Smooth muscle cell of the brain vasculature (primary cell): ENCODE results near the gene MAT2A.
"Not testable (repeated sequence)": the region's sequence is repeated elsewhere in the genome, so short reads cannot be mapped to it uniquely, and the experiment has no call there.

Experiments
- DNase-seq: peaks from one replicate; pipeline ENCODE4 v3.0.0-alpha.2; 2012; ENCODE audit warnings: low read depth, low spot score

MAT2A gene

DNA sequence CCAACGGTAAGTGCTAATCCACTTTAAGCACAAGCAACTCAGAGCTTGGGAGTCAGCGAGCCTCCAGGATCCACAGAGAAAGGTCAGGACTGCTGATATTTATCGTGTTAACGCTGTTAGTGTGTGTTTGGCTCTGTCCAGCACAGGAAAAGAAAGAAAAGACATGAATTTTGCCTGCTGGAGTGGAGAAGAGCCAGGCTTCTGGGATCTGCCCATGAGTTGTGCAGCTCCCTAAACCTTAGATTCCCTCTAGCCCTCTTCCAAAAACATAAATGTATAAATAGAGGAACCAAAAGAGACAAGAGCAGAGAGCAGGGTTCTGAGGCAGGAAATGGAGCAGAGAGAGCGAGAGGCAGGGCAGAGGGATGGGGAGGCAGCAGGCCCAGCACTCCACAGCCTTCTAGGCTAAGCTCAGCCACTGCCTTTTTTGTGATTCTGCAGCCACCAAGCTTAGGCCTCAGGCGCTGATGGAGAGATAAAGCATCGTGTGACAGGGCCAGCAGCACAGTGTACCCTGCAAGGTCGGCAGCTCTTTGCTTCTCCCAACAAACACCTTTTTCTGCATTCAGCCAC, 14.5 kb upstream of the MAT2A start:
- no peak for DNase-seq

DNA sequence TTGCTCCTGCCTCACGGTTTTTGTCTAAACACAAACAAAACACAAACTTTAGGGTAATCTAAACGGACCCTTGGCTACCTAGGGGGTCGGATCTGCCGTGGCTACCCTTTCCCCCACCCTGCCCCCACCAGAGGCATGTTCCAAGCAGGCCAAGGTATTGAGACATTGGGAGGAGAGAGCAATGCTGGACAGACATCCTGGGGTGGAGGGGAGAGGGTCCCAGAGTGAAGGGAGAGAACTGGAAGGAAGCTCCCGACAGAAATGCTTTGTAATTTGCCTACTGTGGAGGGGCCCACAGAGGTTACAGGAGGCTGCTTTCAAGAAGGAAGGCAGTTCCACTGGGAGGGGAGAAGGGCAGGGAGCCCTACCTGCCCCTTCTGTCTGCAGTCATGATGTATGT, 13.9 kb upstream of the MAT2A start:
- no peak for DNase-seq

DNA sequence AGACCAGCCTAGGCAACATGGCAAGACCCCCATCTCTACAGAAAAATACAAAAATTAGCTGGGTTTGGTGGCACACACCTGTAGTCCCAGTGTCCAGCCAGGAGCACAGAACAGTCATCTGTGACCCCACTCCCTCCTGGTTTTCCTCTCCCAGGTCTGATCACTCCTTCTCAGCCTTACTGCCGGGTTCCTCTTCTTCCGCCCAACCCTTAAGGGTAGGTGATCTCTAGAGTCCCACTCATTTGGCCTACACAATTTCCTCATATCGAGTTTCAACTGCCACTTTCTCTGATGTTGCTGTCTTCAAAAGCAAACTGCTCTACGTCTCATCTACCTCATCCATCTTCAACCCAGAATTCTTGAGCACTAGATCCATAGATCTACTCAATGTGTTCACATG, 13.4 kb upstream of the MAT2A start:
- no peak for DNase-seq

DNA sequence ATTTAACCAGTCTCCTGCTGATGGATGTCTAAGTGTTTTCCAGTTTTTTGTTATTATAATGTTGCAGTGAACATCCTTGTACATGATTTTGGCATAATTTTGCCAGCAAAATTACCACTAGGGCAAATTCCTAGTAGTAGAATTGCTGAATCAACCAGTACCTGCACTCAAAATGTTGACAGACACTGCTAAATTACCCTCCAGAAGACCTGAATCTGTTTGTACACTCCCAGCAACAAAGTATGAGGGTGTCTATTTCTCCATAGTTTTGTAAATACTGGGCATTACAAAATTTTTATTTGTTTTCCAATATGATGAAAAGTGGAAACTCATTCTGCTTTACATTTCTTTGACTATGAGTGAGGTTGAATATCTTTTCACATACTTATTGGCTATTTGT, 11.2 kb upstream of the MAT2A start:
- DNase-seq, result no peak

DNA sequence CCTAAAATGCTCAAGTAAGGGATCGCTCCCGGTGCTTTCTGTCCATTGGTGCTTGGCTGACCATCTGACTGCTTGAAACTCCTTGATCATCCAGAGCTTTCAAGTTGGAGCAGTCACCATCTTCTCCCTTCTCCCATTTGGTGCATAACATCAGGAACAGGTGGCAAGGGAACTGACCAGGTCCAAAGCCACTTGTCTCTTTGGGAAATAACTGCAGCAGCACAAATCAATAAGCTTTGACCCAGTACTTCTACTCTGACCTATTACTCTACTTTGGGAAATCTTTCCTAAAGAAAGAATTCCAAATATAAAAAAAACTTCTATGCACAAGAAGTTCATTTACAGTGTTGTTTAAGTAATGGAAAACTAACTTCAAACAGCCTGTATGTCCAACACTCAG, 10.6 kb upstream of the MAT2A start:
- no peak for DNase-seq

DNA sequence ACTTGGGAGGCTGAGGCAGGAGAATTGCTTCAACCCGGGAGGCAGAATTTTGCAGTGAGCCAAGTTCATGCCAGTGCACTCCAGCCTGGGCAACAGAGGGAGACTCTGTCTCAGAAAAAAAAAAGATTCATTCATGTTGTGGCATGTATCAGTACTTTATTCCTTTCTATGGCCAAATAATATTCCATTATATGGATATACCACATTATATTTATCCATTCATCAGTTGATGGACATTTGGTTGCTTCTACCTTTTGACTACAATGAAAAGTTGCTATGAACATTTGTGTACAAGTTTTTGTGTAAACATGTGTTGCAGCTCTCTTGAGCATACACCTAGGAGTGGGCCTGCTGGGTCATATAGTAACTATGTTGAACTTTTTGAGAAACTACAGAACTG, 9.2 kb upstream of the MAT2A start:
- no peak for DNase-seq

DNA sequence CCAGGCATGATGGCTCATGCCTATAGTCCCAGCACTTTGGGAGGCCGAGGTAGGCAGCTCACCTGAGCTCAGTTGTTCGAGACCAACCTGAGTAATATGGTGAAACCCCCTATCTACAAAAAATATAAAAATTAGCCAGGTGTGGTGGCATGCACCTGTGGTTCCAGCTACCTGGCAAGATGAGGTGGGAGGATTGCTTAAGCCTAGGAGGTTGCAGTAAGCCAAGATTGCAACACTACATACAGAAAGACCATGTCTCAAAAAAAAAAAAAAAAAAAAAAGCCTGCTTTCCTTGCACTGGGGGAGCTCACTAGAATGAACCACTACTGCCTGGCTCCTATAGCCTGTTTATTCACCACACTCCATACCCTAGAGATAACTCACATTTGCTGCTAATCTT, 7.4 kb upstream of the MAT2A start:
- no peak for DNase-seq

DNA sequence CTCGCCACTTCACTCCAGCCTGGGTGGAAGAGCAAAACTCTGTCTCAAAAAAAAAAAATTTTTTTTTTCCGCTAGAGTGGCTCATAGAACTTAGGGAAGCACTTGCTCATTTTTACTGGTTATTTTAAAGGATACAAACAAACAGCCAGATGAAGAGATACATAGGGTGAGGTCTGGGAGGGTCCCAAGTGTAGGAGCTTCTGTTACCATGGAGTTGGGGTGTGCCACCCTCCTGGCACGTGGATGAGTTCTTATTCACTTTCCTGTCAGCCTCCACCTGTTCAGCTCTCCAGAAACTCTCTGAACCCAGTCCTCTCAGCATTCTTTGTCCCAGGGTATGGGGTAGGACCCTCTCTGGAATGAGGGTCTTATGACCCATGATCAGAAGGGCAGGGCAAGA, 4.9 kb upstream of the MAT2A start:
- DNase-seq, result no peak

DNA sequence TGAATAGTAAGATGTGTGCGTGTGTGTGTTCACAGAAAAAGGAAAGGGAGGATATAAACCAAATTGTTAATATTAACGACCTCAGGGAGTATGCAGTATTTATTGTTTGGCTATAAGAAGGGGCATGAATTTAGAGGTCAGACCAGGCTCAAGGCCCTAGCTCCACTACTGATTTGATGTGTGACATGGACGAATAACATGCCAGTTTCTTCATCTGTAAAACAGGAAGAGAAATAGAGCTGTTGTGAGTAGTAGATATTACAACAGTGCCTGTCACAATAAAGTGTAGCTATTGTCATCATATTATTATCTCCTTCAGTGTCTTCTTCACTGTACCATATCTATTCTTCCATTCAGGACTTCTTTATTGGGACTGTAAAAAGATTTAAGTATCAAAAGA, 4.1 kb upstream of the MAT2A start:
- DNase-seq, result no peak

DNA sequence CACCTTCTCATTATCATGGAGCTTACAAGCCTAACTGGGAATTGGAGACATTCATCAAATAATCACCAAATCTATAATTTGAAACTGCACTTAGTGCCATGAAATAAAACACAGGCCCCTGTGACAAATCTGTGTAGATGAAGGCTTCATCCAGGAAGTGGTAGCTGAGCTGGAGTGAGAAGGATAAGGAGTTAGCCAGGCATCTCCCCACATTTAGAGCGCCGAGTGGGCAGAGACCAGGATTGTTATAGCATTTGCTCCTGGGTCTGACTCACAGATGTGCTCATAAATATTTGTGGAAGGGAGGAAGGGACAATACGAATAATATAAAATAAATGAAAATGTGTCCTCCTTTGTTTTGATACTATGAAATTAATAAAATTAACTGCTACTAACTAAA, 2.5 kb upstream of the MAT2A start:
- DNase-seq, result no peak

DNA sequence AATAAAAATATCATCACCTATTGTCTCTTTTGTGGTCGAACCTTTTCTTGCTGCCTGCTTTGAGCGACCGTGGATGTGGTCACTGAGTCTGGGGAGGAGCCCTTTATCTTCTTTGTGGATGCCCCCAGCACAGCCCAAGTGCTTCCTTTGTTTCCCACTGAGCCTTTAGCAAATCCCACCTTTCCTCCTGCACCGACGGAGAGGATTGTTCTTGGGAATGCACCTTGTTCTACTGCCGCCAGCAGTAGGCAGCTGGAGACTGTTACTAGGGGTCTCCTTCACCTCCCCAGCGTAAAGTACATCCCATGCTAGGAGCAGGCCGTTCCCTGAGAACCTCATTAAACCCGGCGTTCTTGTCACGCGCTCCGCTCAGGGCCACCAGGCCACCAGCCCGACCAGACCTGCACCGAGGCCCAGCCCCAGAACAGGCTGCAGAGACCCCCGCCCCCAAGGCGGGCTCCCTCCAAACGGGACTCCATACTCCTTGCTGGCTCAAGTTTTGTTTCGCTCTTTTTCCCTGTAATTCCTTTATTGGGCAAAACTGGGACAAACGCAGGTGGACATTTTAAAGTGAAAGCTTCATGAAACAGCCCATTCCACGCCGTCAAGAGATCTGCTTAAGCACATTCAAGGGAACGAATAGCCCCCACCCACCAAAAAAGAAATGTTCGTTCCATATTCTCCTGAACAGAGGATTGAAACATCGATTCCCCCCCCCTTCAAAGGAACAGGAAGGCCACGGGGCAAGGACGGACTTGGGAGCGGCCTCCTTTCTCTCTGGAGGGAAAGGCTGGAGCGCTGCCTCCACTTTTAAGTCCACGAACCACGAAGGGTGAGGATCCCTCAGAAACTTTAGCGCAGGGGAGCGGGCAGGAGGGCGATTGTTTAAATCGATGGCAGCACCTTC, 1.1 kb upstream of the MAT2A start:
- no peak for DNase-seq

DNA sequence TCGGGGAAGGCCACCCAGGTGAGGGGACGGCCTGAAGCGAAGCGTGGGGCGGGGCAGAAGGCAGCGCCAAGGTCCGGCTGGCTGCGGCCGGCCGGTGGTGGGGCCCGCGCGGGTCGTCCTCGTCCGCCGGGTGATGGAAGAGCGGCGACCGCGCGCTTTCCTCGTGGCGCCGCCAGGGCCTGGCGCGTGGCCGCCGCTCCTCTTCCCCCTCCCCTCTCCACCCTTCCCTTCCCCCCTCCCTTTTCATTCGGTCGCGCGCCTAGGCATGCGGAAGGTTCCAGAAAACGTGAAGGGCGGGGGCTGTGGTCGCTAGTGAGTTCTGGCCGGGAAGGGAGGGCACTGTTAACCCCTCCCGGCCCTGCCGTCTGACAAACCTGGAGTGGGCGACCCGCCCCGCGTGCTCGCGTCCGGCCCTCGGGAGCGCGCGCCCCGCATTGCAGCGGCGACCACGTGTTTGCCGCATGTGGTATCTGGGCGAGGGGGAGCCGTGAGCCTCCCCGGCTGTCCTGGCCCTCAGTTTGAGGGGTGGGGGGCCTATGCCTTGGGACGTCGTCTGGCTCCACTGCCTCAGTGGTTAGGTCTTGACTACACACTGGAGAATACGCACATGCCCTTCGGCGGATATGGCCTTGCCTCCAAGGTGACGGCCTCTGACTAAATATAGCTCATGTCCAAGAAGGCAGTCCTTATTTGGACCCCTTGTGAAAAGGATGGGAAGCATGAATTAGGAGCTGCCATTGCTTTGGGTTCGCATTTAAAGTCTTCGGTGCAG, 579 bp downstream of the MAT2A start:
- no peak for DNase-seq

DNA sequence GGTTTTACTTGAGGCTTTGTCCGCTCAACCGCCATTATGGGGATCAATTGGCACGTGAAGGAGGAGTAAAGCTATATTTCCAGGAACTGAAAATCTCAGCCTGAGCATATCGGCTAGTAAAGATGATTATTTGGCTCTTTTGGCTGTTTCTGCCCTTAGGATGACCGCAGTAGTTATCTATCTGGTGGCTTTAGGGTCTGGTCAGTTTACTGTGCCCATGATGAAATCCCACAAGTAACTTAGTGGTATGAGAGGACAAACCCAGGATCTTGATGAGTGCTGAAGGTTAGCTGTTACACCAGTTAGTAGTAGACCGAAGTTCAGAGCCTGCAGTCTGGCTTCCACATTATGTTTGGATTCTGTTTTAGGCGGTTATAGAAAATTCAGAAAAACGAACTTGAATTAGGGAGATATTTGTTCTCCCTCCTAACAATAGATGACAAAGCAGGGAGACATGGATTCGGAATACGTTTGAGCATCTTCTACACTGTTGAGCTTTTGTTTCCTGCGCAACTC, 1.2 kb downstream of the MAT2A start:
- no peak for DNase-seq

DNA sequence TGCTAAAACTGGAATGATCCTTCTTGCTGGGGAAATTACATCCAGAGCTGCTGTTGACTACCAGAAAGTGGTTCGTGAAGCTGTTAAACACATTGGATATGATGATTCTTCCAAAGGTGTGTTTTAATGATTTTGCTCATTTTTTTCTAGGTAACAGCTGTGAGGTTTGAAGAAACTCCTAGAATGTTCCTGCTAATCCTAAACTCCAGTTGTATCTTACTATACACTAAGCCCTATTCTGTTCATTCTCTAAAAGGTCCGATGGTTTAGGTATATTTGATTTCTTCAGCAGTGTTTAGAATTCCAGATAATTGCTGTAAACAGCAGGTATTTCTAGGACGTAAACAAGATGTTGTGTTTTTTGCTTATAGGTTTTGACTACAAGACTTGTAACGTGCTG, 2.3 kb downstream of the MAT2A start:
- DNase-seq, result no peak

DNA sequence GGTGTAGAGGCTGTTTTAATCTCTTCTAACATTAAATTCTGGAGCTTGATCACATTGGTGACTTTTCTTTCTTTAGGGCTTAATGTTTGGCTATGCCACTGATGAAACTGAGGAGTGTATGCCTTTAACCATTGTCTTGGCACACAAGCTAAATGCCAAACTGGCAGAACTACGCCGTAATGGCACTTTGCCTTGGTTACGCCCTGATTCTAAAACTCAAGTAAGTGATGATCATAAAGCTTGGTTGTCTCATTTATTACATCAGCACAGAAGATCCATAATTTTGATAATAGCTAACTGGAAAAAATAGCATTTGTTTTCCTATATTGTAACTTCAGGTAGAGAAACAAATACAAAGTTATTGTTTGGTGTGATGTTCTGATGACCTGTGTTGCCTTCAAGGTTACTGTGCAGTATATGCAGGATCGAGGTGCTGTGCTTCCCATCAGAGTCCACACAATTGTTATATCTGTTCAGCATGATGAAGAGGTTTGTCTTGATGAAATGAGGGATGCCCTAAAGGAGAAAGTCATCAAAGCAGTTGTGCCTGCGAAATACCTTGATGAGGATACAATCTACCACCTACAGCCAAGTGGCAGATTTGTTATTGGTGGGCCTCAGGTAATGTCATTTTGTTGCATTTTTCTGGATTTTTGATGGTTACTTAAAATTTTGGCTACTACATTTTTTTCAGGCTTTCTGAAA, 2.9 kb downstream of the MAT2A start:
- DNase-seq, result no peak

DNA sequence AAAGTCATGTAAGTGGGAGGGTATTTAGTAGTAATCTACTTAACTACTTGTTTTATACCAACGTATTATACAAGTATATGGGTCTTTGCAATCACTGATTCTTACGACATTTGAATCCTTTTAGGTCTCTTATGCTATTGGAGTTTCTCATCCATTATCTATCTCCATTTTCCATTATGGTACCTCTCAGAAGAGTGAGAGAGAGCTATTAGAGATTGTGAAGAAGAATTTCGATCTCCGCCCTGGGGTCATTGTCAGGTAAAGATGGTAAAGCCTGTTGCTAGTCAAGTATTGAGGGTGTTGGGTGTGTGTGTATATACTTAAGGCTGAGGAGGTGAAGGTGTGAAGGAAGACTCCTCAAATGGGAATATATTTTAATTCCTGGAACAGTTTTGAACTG, 3.8 kb downstream of the MAT2A start:
- no peak for DNase-seq

DNA sequence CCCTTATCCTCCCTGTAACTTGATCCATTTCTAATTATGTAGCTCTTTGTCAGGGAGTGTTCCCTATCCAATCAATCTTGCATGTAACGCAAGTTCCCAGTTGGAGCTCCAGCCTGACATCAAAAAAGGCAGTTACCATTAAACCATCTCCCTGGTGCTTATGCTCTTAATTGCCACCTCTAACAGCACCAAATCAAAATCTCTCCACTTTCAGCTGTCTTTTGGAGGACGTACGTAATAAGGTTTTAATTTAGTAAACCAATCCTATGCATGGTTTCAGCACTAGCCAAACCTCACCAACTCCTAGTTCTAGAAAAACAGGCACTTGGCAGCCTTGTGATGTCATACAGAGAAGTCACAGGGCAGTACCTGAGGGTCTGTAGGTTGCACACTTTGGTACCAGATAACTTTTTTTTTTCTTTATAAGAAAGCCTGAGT, 5.3 kb downstream of the MAT2A start:
- not testable (repeated sequence) for DNase-seq

DNA sequence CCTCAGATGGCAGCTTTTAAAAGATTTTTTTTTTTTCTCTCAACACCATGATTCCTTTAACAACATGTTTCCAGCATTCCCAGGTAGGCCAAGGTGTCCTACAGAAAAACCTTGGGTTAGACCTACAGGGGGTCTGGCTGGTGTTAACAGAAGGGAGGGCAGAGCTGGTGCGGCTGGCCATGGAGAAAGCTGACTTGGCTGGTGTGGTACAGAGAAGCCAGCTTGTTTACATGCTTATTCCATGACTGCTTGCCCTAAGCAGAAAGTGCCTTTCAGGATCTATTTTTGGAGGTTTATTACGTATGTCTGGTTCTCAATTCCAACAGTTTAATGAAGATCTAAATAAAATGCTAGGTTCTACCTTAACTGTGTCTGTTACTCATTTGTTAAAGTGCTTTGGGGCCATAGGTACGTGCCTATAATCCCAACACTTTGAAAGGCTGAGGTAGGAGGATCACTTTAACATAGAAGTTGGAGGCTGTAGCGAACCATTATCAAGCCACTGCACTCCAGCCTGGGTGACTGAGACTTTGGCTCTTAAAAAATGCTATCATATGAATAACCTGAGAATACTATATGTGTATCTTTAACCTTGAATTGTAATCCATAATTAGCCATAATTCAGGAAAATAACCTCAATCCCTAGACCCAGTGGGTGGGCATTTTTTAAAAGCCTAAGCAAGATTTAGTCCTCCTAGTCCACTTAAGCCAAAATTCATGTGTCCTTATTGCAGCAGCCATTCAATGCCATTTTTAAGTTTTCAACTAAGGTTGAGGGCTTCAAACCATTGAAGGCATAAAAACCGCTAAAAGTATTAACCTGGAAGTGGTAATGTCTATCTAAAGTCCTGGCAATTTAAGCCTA, 6.2 kb downstream of the MAT2A start:
- DNase-seq, result not testable (repeated sequence)

DNA sequence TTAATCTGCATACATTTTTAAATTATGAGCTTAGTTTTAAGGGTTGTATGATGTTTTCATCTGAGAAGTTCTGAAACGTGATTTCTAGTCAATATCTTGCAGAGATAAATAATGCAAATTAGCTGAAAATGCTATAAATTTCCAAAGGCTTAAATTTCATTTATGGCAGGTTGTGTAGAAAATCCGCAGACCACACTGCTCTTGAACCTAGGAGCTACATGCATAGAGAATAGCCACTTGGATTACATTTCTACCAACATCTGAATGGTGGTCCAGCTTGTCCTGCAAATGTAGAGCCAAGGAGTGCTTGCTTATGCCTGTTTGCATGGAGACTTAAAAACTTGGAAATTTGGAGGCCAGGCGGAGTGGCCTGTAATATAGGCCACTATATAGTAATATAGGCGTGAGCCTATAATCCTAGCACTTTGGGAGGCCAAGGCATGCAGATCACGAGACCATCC, 6.8 kb downstream of the MAT2A start:
- DNase-seq, result no peak

DNA sequence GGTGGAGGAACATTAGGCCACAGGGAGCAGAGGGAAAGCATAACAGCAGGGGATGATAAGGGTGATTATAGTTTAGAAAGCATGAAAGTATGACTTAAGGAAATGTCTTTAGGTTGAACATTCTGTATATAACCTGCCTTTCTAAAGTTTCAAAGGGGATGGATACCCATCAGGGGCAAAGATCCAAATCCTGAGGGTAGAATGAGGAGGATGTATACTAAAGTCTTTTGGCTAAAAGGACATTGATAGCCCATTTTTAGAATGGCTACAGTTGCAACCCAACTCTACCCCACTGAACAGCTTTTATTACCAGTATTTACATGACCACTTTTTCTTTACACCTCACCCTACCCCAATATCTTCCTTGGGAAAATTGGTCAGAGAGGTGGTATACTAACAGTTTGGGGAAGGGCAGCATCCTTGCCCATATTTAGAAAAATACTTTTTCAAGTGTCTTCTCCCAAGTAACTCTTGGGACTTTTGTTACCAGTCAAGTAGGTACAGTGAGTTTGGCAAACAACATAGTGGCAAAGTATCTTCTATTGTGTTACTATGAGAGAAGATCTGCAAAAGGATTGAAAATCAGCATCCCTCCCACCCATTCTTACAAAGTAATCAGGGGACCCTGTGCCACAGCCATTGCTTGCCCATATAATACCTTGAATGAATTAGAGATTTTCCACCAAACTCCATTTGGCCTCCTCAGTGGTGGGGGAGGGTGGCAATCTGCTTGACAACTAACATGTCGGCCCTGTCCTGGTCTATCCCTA, 8.3 kb downstream of the MAT2A start:
- DNase-seq, result no peak
